Neural cell (in vitro differentiated cells): ENCODE measurements around the gene SDK2.

Experiments used
- EP300 ChIP-seq: fragments of 450-650 bp; conservative IDR thresholded peaks from 2 replicates; pipeline ENCODE4 v1.6.1; 2014; ENCODE audit warnings: antibody characterized with exemption, mild to moderate bottlenecking, moderate library complexity; ENCODE audit not compliant: poor library complexity, severe bottlenecking
- EZH2 ChIP-seq: fragments of 200-600, 300-800 bp; shearing (Covaris generic), sonication (generic); IDR thresholded peaks from 2 replicates; pipeline ENCODE4 v1.6.1; 2014; ENCODE audit warnings: antibody characterized with exemption, low read length, borderline replicate concordance, mild to moderate bottlenecking; ENCODE audit not compliant: insufficient read depth, poor library complexity, severe bottlenecking
- MXI1 ChIP-seq: fragments of 450-650 bp; conservative IDR thresholded peaks from 2 replicates; pipeline ENCODE4 v1.6.1; 2014; ENCODE audit warnings: antibody characterized with exemption, mild to moderate bottlenecking; ENCODE audit not compliant: poor library complexity, severe bottlenecking
- POLR2AphosphoS5 ChIP-seq: IDR thresholded peaks from 2 replicates; pipeline ENCODE4 v1.6.1; 2012
- RAD21 ChIP-seq: fragments of 450-650 bp; conservative IDR thresholded peaks from 2 replicates; pipeline ENCODE4 v1.6.1; 2014; ENCODE audit warnings: antibody characterized with exemption, mild to moderate bottlenecking, moderate library complexity
- SMC3 ChIP-seq: fragments of 450-650 bp; conservative IDR thresholded peaks from 2 replicates; pipeline ENCODE4 v1.6.1; 2014; ENCODE audit warnings: antibody characterized with exemption, mild to moderate bottlenecking, moderate library complexity; ENCODE audit not compliant: poor library complexity
- TAF1 ChIP-seq: IDR thresholded peaks from 2 replicates; pipeline ENCODE4 v1.6.1; 2012; ENCODE audit warnings: low read depth
- TF ChIP-seq, protein P1 (sequence below): fragments of 450-650 bp; IDR thresholded peaks from 2 replicates; pipeline ENCODE4 v1.5.1; 2014; ENCODE audit warnings: antibody characterized with exemption, mild to moderate bottlenecking, moderate library complexity; ENCODE audit not compliant: poor library complexity, severe bottlenecking
- TF ChIP-seq, protein P2 (sequence below): IDR thresholded peaks from 2 replicates; pipeline ENCODE4 v1.6.1; 2012; ENCODE audit warnings: borderline replicate concordance

DNA sequence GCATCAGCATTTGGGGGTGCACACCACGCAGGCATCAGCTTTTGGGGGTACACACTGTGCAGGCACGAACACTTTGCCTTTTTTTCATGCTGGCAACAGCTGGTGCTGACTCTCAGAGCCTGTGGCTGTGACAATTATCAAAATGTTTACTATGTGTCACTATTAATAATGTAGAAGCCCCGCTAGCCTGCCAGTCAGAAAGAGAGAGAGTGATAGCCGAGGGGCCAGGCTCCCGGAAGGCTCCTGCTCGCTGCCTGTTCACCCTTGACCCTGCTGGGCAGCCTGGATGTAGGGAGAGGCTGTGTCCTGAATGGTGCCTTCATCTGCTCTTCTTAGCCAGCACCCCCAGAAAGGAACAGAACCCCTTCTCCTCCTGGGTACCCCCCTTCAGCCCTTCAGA, 61.9 kb downstream of the SDK2 start:
- TF ChIP-seq, protein P1, sequence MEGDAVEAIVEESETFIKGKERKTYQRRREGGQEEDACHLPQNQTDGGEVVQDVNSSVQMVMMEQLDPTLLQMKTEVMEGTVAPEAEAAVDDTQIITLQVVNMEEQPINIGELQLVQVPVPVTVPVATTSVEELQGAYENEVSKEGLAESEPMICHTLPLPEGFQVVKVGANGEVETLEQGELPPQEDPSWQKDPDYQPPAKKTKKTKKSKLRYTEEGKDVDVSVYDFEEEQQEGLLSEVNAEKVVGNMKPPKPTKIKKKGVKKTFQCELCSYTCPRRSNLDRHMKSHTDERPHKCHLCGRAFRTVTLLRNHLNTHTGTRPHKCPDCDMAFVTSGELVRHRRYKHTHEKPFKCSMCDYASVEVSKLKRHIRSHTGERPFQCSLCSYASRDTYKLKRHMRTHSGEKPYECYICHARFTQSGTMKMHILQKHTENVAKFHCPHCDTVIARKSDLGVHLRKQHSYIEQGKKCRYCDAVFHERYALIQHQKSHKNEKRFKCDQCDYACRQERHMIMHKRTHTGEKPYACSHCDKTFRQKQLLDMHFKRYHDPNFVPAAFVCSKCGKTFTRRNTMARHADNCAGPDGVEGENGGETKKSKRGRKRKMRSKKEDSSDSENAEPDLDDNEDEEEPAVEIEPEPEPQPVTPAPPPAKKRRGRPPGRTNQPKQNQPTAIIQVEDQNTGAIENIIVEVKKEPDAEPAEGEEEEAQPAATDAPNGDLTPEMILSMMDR, result no peak
- TF ChIP-seq EZH2 (no peak), SMC3 (no peak), RAD21 (no peak), MXI1 (no peak), TAF1 (no peak), EP300 (no peak), POLR2AphosphoS5 (no peak)
- TF ChIP-seq, protein P2, sequence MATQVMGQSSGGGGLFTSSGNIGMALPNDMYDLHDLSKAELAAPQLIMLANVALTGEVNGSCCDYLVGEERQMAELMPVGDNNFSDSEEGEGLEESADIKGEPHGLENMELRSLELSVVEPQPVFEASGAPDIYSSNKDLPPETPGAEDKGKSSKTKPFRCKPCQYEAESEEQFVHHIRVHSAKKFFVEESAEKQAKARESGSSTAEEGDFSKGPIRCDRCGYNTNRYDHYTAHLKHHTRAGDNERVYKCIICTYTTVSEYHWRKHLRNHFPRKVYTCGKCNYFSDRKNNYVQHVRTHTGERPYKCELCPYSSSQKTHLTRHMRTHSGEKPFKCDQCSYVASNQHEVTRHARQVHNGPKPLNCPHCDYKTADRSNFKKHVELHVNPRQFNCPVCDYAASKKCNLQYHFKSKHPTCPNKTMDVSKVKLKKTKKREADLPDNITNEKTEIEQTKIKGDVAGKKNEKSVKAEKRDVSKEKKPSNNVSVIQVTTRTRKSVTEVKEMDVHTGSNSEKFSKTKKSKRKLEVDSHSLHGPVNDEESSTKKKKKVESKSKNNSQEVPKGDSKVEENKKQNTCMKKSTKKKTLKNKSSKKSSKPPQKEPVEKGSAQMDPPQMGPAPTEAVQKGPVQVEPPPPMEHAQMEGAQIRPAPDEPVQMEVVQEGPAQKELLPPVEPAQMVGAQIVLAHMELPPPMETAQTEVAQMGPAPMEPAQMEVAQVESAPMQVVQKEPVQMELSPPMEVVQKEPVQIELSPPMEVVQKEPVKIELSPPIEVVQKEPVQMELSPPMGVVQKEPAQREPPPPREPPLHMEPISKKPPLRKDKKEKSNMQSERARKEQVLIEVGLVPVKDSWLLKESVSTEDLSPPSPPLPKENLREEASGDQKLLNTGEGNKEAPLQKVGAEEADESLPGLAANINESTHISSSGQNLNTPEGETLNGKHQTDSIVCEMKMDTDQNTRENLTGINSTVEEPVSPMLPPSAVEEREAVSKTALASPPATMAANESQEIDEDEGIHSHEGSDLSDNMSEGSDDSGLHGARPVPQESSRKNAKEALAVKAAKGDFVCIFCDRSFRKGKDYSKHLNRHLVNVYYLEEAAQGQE, result no peak
